Measurements from ENCODE around the gene KBTBD8.
A peak's percentile ranks its signal among the peaks of the same experiment; 100 is the strongest.

KBTBD8 gene

GRCh38 chr3:66998113-66998903 lies at the start of gene KBTBD8:
TSS of gene KBTBD8 (plus strand) at chr3:66998307. CDS start at chr3:66998356, 49 bp downstream.
- DNase-seq (ENCODE audit: low read depth): peak; percentile 78

- DNase-seq (ENCODE audit: low read depth): no peak
Observed at GRCh38 chr3:66948838-66949237, 49.3 kb upstream of the KBTBD8 start.

- DNase-seq (ENCODE audit: low read depth): no peak
Observed at GRCh38 chr3:66949898-66950297, 48.2 kb upstream of the KBTBD8 start.

GRCh38 chr3:66952357-66952756 lies 45.8 kb upstream of the KBTBD8 start:
- DNase-seq (ENCODE audit: low read depth): no peak

GRCh38 chr3:66953934-66954445 lies 44.1 kb upstream of the KBTBD8 start:
- no peak for DNase-seq (ENCODE audit: low read depth)

- DNase-seq (ENCODE audit: low read depth): no peak
Observed at GRCh38 chr3:66956742-66957141, 41.4 kb upstream of the KBTBD8 start.

- DNase-seq (ENCODE audit: low read depth): no peak
Observed at GRCh38 chr3:66957367-66957766, 40.7 kb upstream of the KBTBD8 start.

GRCh38 chr3:66958067-66958466 lies 40.0 kb upstream of the KBTBD8 start:
- no peak for DNase-seq (ENCODE audit: low read depth)

- DNase-seq (ENCODE audit: low read depth): no peak
Observed at GRCh38 chr3:66962664-66963063, 35.4 kb upstream of the KBTBD8 start.

GRCh38 chr3:66971245-66971644 lies 26.9 kb upstream of the KBTBD8 start:
- no peak for DNase-seq (ENCODE audit: low read depth)

GRCh38 chr3:66971891-66972551 lies 26.1 kb upstream of the KBTBD8 start:
- no peak for DNase-seq (ENCODE audit: low read depth)

- DNase-seq (ENCODE audit: low read depth): no peak
Observed at GRCh38 chr3:66980791-66981190, 17.3 kb upstream of the KBTBD8 start.

GRCh38 chr3:66983101-66983500 lies 15.0 kb upstream of the KBTBD8 start:
- no peak for DNase-seq (ENCODE audit: low read depth)

GRCh38 chr3:66985336-66985920 lies 12.7 kb upstream of the KBTBD8 start:
- no peak for DNase-seq (ENCODE audit: low read depth)

GRCh38 chr3:66986406-66986805 lies 11.7 kb upstream of the KBTBD8 start:
- no peak for DNase-seq (ENCODE audit: low read depth)

- DNase-seq (ENCODE audit: low read depth): no peak
Observed at GRCh38 chr3:66989241-66989640, 8.9 kb upstream of the KBTBD8 start.

GRCh38 chr3:66989860-66990696 lies 8.0 kb upstream of the KBTBD8 start:
- DNase-seq (ENCODE audit: low read depth): no peak

- no peak for DNase-seq (ENCODE audit: low read depth)
Observed at GRCh38 chr3:66991459-66991858, 6.6 kb upstream of the KBTBD8 start.

- no peak for DNase-seq (ENCODE audit: low read depth)
Observed at GRCh38 chr3:66993082-66993481, 5.0 kb upstream of the KBTBD8 start.

- DNase-seq (ENCODE audit: low read depth): no peak
Observed at GRCh38 chr3:66994588-66994987, 3.5 kb upstream of the KBTBD8 start.

- no peak for DNase-seq (ENCODE audit: low read depth)
Observed at GRCh38 chr3:66996696-66997095, 1.4 kb upstream of the KBTBD8 start.

GRCh38 chr3:66997560-66998112 lies 471 bp upstream of the KBTBD8 start:
- no peak for DNase-seq (ENCODE audit: low read depth)

Data from stimulated activated CD8-positive, alpha-beta memory T cell treated with anti-CD3 and anti-CD28 coated beads, Interleukin-15, amount 100 ng/mL, for 24 hours (primary cell).